HG03439 (cell line): ENCODE results near the gene MAPT.

Experiments used
- ATAC-seq: cut with Tn5 transposase; IDR thresholded peaks from one replicate; pipeline ENCODE4 v1.9.1; 2021; ENCODE audit warnings: mild to moderate bottlenecking, moderate library complexity; ENCODE audit not compliant: unreplicated experiment

MAPT gene

DNA sequence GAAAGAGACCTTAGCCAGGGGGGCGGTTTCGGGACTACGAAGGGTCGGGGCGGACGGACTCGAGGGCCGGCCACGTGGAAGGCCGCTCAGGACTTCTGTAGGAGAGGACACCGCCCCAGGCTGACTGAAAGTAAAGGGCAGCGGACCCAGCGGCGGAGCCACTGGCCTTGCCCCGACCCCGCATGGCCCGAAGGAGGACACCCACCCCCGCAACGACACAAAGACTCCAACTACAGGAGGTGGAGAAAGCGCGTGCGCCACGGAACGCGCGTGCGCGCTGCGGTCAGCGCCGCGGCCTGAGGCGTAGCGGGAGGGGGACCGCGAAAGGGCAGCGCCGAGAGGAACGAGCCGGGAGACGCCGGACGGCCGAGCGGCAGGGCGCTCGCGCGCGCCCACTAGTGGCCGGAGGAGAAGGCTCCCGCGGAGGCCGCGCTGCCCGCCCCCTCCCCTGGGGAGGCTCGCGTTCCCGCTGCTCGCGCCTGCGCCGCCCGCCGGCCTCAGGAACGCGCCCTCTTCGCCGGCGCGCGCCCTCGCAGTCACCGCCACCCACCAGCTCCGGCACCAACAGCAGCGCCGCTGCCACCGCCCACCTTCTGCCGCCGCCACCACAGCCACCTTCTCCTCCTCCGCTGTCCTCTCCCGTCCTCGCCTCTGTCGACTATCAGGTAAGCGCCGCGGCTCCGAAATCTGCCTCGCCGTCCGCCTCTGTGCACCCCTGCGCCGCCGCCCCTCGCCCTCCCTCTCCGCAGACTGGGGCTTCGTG, at the start of gene MAPT:
Gene MAPT (plus strand): TSS at position 533 of the 763 bp plus-strand sequence. CDS start 67,784 bp downstream, outside the sequence.
- peak; percentile 89 for ATAC-seq

DNA sequence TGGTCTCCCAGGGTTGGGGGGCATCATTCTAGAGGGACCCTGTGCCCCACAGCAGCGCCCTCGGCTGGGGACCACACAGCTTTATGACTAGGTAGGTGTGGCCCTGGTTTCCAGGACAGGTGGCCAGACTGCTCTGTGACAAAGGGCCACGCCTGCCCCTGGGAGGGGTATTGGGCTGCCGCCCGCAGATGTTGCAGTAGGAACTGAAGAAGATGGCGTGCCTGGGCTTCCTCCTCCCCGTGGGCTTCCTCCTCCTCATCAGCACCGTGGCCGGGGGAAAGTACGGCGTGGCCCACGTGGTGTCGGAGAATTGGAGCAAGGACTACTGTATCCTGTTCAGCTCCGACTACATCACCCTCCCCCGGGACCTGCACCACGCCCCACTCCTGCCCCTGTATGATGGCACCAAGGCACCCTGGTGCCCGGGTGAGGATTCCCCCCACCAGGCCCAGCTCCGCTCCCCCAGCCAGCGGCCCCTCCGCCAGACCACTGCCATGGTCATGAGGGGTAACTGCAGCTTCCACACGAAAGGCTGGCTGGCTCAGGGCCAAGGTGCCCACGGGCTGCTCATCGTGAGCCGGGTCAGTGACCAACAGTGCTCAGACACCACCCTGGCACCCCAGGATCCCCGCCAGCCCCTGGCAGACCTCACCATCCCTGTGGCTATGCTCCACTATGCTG, 49.5 kb upstream of the MAPT start, which contains the start of gene SPPL2C:
Gene SPPL2C (plus strand): TSS at position 187 of the 681 bp plus-strand sequence. CDS start 26 bp downstream, at position 213.
- no peak for ATAC-seq

DNA sequence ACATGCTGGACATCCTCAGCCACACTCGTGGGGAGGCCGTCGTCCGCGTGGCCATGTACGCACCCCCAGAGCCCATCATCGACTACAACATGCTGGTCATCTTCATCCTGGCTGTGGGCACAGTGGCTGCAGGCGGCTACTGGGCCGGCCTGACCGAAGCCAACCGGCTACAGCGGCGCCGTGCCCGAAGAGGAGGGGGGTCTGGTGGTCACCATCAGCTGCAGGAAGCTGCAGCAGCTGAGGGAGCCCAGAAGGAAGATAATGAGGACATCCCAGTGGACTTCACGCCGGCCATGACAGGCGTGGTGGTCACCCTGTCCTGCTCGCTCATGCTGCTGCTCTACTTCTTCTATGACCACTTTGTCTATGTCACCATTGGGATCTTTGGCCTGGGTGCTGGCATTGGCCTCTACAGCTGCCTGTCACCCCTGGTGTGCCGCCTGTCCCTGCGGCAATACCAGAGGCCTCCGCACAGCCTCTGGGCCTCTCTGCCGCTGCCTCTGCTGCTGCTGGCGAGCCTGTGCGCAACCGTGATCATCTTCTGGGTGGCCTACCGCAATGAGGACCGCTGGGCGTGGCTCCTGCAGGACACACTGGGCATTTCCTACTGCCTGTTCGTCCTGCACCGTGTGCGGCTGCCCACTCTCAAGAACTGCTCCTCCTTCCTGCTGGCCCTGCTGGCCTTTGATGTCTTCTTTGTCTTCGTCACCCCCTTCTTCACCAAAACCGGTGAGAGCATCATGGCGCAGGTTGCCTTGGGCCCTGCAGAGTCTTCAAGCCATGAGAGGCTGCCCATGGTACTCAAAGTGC, 48.8 kb upstream of the MAPT start:
- ATAC-seq: no peak

DNA sequence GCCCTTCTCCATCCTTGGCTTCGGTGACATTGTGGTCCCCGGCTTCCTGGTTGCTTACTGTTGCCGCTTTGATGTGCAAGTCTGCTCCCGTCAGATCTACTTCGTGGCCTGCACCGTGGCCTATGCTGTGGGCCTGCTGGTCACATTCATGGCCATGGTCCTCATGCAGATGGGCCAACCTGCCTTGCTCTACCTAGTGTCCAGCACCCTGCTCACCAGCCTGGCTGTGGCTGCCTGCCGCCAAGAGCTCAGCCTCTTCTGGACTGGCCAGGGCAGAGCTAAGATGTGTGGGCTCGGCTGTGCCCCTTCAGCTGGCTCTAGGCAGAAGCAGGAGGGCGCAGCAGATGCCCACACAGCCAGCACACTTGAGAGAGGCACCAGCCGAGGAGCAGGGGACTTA, 48.1 kb upstream of the MAPT start:
- no peak for ATAC-seq

DNA sequence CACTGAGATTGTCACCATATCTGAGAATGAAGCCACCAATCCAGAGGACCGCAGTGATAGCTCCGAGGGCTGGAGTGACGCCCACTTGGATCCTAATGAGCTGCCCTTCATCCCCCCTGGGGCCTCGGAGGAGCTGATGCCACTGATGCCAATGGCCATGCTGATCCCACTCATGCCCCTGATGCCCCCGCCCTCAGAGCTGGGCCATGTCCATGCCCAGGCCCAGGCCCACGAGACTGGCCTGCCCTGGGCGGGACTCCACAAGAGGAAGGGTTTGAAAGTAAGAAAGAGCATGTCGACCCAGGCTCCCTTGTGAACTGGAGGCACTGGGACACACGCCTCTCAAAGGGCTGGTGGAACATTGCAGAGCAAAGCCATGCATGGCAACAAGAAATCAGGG, 47.7 kb upstream of the MAPT start:
- no peak for ATAC-seq

DNA sequence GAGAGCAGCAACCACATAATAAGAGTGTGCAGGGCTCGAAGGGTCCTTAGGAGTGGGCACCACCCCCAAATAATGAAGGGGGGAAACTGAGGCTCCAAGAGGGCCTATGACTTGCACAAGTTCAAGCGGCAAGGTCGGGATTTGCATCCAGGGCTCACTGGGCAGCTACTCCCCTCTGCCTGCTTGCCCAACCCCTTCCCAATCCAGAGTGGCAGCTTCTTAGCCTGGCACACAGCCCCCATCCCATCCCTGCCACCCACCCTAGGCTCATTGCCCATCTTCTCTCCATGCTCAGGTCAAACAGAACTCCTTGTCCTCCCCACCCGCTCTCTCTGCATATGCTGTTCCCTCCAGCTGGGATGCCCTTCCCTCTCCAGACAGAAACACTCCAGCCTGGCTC, 47.3 kb upstream of the MAPT start:
- ATAC-seq: no peak

DNA sequence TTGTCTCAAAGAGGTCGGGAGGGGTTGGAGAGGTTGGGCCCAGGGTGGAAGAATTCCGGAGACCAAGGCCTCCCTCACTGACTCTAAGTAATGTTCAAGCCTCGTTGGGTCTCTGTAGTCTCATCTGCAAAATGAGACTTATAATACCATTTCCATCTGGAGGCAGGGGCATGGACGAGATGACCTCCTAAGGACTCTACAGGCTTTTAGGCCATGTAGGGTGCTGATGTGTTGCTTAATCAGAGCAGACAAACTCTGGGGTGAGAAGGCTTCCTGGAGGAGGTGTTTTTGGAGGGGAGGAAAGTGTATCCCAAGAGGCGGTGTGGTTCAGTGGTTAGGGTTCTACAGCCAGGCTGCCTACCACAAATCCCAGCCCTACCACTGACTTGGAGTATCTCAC, 46.6 kb upstream of the MAPT start:
- no peak for ATAC-seq

DNA sequence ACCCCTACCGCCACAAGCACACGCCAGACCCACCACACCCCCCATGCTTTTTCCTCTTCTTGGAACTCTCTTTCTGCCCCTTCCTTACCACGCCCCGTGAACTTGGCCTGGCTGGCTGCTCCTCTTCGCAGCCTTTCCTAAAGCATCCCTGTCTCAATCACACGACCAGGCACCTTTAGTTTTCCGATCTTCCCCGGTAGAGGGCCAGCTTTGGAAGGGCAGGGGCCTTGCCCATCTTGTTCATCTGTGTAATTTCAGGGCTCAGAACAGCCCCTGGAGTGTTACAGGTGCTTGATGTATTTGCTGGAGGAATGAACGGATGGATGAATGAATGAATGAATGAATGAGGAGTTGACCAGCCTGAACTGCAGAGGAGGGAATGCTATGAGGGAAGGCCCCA, 45.9 kb upstream of the MAPT start:
- ATAC-seq: no peak

DNA sequence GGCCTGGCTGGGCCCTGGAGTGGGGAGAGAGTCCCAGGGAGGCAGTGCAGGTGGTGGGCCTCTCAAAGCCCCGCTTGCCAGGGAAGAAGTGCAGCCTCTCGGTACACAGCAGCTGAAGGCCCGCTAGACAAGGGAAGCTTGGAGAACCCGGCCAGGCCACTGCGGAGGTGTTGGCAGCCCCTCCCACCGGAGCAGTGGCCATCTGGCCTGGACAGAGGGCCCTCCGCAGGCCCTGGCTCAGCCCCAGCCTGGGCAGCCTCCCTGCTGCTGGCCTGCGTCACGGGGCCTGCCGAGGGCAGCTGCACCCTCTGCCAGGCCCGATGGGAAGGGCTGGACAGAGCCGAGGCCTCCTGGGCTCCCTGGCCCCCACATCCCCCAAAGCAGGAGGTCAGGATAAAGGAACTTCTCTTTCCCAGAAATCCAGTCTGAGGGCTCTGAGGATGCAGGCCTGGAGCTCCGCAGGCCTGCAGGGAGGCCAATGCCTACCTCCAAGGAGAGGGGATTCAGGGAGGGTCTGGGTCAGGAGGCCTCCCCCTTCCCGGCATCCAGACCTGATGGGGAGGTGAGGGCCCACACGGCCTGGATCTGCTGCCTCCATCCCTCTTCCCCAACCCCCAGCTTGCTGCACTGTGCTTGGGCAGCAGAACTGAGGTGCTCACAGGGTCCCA, 45.4 kb upstream of the MAPT start:
- ATAC-seq: no peak

DNA sequence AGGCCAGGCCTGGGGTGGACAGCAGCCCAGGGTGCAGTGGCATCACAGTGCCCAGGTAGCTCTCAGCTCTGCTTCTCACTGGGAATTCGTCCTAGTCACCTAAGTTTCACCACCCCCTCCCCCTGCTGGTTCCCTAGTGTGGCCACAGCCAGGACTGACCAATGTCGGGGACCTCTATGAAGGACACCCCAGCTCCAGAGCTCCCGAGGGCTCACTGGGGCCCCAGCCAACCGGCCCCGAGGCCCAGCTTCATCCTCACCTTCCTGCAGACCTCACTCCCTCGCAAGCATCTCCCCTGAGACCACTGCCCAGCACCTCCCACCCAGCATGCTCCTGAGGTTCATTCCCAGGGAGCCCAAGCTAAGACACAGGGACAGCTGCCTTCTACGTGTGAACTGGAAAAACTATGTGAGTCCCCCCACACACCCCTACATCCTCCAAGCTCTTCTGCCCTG, 44.8 kb upstream of the MAPT start:
- no peak for ATAC-seq

DNA sequence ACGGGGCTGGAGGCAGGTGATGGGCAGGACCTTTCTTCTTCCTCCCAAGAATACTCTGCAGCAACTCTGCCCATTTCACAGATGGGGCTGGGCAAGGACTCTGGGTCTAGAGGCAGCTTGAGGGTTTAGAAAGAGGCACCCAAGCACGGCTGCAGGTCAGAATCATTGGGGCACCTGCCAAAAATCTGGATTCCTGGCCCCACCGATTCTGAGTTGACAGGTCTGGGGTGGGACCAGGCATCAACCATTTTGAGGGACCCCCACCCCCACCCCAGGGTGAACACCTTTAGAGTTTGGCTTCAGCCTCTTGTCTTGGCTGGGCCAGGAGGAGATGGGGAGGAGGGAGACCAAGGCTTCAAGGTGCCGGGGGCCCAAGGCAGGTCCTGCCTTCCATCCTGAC, 44.3 kb upstream of the MAPT start:
- no peak for ATAC-seq

DNA sequence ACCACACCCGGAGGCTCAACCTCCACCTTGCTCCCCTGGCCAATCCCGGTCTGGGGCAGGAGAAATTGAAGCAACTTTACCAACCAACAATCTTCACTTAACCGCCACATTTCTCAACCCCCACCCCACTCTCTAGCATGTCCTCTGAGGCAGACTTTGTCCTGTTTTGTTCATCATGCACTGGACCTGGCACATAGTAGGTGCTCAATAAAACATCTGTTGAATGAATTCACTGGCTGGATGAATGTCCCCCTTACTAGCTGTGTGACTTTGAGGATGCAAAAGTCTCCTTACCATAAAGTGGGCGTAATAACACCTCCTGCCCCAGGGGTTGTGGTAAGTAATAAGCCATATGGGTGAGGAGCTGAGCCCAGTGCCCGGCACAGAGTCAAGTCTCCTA, 43.9 kb upstream of the MAPT start:
- ATAC-seq: no peak

DNA sequence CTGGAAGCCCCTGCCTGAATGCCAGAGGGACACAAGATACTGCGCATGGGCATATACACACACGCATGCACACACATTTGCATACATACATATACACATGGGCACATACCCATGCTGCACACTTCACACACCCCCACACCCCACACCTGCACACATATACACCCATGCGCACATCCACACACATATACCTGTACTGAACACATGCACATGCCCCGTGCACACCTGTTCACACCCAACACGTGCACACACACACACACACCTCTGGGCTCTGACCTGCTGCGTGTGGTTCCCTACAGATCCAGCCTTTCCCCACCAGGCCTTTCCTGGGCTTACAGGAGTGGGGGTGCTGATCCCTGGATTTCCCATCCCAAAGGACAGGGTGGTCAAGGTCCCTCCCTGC, 43.3 kb upstream of the MAPT start:
- ATAC-seq: no peak

DNA sequence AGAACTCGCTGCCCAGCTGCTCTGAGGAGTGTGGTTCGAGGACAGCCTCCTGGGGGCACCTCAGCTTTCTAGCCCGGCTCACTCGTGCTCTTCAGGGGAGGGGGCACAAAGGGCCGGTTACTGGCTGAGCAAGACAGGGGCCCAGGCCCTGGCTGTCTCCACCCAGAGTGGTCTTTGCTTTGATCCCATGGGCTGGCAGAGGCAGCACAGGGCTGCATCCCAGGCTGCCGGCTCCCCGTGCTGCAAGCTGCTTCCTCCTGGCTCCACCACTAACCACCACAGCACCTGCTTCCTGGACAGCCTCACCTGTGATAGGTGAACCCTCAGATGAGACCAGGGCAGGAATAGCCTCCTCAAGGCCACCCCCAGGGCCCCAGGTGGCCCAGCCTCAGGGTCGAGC, 42.9 kb upstream of the MAPT start:
- no peak for ATAC-seq

DNA sequence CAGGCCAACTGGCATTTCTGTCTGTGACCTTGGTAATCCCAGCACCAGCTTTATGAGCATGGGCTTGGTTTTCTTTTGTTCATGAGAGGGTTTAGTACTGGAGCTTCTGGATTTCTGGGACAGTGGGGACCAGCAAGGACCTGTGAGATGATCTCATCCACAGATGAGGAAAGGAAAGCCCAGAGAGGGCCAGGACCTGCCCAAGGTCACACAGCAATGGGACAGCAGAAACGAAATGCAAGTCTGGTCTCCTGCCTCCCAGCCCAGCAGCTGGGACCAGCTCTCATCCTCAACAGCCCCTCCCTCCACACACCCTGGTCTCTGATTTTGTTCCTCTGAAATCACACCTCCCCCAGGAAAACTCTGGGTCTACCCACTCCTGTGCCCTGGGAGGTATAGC, 42.5 kb upstream of the MAPT start:
- no peak for ATAC-seq

DNA sequence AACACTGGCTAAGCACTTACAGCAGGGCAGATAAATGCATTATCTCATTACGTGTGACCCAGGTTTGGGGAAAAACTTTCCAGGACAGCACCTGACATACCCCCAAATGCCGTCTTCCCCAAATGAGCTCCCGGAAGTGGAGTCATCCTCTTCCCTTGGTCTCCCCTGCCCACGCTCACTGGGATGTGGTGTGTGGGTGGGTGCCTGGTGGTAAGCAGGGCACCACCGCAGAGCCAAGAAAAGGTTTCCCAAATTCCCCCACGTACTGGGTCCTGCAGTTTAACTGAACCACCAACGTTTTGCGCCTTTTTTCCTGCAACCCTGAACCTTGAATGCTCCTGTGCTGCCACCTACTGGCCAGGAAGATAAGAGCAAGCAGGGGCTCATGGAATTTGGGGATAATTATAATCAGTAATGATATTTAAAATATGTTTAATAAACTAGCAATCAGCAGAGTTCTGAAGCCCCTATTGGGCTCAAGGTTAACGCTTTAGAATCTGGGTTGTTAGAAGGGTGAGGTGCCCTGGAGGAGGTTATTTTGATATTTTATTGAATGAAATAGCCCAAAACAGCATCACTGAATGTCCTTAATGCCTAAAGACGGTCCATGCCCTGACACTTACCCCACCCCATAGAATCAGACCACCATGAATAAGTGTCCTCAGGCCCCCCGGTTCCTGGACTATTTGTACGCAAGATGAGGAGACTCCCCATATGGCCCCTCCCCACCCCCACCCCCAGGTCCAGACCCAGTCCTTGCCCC, 41.6 kb upstream of the MAPT start:
- ATAC-seq: no peak

DNA sequence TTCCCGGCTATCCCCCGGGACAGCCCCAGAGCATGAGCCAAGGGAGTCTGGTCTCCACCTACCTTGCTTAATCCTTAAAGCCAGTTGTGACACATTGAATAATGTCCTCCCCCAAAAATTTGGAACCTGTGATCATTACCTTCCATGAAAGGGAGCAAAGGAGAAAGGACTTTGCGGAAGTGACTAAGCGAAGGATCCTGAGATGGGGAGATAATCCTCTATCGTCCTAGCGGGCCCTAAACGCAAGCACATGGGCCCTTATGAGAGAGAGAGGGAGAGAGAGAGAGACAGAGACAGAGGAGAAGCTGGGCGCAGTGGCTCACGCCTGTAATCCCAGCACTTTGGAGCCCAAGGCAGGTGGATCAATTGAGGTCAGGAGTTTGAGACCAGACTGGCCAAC, 40.1 kb upstream of the MAPT start:
- ATAC-seq: no peak

DNA sequence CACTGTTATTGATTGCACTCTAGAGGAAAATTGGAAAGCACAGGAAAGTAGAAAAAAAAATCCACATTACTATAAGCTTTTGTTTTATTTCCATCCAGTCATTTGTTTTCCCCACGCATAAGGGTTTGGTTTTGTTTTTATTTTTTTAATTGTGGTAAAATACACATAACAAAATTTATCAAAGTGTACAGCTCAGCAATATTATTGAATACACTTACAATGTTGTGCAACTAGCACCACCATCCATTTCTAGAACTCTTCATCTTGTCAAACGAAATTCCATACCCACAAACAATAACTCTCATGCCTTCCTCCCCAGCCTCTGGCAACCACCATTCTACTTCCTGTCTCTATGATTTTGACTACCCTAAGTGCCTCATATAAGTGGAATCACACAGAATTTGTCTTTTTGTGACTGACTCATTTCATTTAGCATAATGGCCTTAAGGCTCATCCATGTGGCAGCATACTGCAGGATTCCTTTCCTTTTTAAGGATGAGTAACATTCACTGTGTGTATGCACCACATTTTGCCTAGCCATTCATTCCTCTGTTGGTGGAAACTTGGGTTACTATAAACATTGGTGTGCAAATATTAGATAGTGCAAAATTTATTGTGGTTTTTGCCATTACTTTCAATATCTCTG, 38.5 kb upstream of the MAPT start:
- ATAC-seq: no peak

DNA sequence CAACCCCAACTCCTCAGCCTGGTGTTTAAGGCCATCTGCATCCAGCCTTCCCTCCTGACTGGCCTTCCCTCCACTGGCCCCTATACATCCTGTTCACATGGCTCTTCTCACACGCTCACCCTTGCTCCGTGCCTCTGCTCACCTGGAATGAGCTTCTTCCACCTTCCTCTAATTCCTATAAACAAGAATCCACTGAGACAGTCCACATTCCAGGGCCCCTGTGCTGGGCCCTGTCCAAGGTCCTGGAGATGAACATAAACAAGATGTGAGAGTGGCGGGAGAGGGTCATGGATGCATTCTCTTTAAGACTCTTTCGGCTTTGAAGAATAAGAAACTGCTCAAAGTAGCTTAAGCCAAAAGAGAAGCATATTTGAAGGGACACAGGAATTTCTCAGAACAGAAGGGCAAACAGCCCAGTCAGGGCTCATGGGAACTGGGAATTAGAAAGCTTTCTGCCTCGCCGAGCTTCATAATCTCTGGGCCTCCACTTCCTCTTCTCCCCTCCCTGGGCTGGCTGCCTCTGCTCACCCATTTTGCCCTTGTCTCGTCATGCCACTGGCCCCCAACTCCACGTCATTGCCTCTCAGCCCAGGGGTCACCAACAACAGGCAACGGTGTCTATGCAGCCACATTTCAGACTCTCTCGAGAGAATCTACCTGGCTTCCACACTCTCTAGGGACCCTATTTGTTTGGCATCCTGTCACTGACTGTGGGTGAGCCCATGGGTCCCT, 36.2 kb upstream of the MAPT start:
- ATAC-seq: no peak
